ENCODE results near the gene NOL9. TPM values are rescaled to one million over a fixed set of nuclear protein-coding genes. Genes with fewer than 3 reads are reported as not detected.

NOL9 gene
- total RNA-seq, 2 donors from 2014 or later = 33.2 to 58.0 TPM

DNA sequence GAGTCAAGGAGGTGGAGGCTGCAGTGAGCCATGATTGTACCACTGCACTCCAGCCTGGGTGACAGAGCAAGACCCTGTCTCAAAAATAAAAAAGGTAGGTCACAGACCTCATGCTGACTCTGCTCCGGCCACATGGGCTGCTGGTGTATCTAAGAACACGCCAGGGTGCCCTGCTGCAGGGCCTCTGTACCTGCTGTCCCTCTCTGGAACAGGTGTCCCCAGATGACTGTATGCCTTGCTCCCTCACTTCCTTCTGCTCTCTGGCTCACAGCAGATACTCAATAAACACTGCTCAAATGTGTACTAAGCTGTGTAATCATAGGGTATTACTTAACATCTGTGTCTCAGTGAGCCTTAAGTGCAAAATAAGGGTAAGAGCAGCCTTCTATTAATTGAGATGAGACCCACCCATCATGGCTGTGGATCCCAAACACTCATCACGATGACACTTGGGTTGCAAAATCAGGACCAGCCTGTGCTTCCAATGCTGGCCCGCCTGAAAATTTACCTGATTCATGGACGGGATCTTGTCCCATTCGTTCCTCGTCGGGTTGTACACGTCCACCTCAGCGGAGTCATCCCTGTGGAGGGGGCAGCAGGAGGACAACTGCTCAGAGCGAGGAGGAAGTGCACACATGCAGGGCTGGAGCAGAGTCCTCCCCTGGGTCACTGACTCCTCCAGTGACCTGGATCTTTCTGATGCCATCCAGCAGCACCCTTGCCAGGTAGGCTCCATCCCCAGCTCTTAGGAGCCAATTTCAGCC is 40.8 kb upstream of the NOL9 start:
- Mint-ChIP-seq H3K4me3 (no peak overlapping the region), H3K9me3 (no peaks in the 10 kb centered on the region), H3K4me1 (peaks cover 5% of the 10 kb centered on the region), H3K27me3 (no peaks in the 10 kb centered on the region), H3K27ac (peak overlapping the region; percentile 19), H3K36me3 (ENCODE audit: low read depth) (peaks cover 87% of the 10 kb centered on the region)
- ATAC-seq (replicated peaks) = no peak

DNA sequence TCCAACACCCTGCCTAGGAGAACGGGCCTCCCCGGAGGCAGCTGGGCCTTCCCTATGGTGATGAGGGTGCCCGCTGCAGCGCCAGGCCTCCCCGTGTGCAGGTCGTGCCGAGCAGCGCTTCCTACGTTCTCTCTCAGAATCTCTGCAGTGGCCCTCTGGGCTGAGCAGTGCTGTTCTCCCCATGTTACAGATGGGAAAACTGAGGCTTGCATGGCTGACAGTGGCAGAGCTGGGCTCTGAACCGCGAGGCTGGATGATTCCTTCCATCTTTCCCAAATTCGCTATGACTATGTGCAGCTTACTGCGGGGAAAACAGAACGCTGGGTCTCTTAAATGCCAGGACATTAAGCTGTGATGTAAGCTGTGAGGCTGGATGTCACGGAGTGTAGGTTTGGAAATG is 39.5 kb upstream of the NOL9 start:
- Mint-ChIP-seq H3K9me3 (no peaks in the 10 kb centered on the region), H3K4me3 (no peak overlapping the region), H3K27me3 (no peaks in the 10 kb centered on the region), H3K36me3 (ENCODE audit: low read depth) (peaks cover 87% of the 10 kb centered on the region), H3K4me1 (no peaks in the 10 kb centered on the region), H3K27ac (no peak overlapping the region)
- ATAC-seq (replicated peaks) = no peak

GRCh38 chr1:6592865-6593593 is 38.7 kb upstream of the NOL9 start:
- no peak overlapping the region for H3K27ac Mint-ChIP-seq
- no peaks in the 10 kb centered on the region for H3K27me3 Mint-ChIP-seq

GRCh38 chr1:6592441-6592840 is 38.1 kb upstream of the NOL9 start:
- H3K36me3 Mint-ChIP-seq (ENCODE audit: low read depth) = peaks cover 77% of the 10 kb centered on the region
- no peak for ATAC-seq (replicated peaks)
- H3K4me3 Mint-ChIP-seq = no peak overlapping the region
- H3K27me3 Mint-ChIP-seq = no peaks in the 10 kb centered on the region
- H3K27ac Mint-ChIP-seq = no peak overlapping the region
- no peaks in the 10 kb centered on the region for H3K9me3 Mint-ChIP-seq
- H3K4me1 Mint-ChIP-seq = no peaks in the 10 kb centered on the region

More at GRCh38 chr1:6592865-6593593, 38.7 kb upstream of the NOL9 start:
- Mint-ChIP-seq H3K4me3 (no peak overlapping the region), H3K36me3 (ENCODE audit: low read depth) (peaks cover 82% of the 10 kb centered on the region), H3K4me1 (no peaks in the 10 kb centered on the region), H3K9me3 (no peaks in the 10 kb centered on the region)
- no peak for ATAC-seq (replicated peaks)

DNA sequence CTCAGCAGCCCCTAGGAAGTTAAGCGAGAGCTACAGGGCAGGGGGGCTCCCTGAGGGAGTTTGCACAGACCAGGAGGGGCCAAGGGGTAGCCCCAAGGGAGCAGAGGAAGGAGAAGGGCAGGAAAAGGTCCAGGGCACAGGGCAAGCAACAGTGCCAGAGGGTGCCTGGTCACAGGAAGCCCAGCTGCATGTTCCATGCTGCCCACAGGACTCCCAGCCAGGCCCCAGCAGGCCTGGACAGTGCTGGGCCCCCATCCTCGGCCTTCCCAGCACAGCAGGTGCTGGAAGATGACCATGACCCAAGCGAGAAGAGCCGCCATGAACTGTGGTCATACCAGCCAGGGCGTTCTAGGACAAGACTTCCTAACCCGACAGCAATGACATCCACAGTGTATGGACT is 37.3 kb upstream of the NOL9 start:
- H3K4me1 Mint-ChIP-seq = no peaks in the 10 kb centered on the region
- ATAC-seq (replicated peaks) = no peak
- H3K9me3 Mint-ChIP-seq = no peaks in the 10 kb centered on the region
- peaks cover 69% of the 10 kb centered on the region for H3K36me3 Mint-ChIP-seq (ENCODE audit: low read depth)
- no peak overlapping the region for H3K27ac Mint-ChIP-seq
- H3K4me3 Mint-ChIP-seq = no peak overlapping the region
- H3K27me3 Mint-ChIP-seq = no peaks in the 10 kb centered on the region

DNA sequence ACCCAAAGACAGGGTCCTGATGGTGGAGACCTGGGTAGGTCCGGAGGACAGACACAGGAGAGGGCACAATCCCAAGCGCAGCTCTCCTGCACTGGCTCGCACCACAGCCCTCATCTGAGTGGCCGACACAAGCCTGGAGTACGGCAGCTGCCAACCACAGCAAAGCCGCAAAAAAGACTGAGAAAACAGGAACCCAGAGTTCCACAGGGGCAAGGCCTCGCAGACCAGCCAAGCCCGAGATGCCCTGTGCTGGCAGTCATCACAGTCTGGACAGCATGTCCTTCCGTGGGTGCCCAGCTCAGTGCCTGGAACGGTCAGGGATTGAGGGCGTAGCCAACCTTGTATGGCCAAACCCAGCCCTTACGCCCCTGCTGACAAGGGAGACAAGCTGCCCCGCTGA is 36.9 kb upstream of the NOL9 start:
- H3K27me3 Mint-ChIP-seq = no peaks in the 10 kb centered on the region
- H3K36me3 Mint-ChIP-seq (ENCODE audit: low read depth) = peaks cover 64% of the 10 kb centered on the region

GRCh38 chr1:6590046-6590445 is 35.7 kb upstream of the NOL9 start:
- Mint-ChIP-seq H3K27ac (no peak overlapping the region), H3K27me3 (no peaks in the 10 kb centered on the region), H3K4me3 (no peak overlapping the region), H3K9me3 (no peaks in the 10 kb centered on the region), H3K4me1 (no peaks in the 10 kb centered on the region), H3K36me3 (ENCODE audit: low read depth) (peaks cover 53% of the 10 kb centered on the region)
- no peak for ATAC-seq (replicated peaks)

More for the DNA sequence above, 36.9 kb upstream of the NOL9 start:
- no peaks in the 10 kb centered on the region for H3K4me1 Mint-ChIP-seq
- ATAC-seq (replicated peaks) = no peak
- H3K27ac Mint-ChIP-seq = peak overlapping the region; percentile 59
- H3K9me3 Mint-ChIP-seq = no peaks in the 10 kb centered on the region
- no peak overlapping the region for H3K4me3 Mint-ChIP-seq

DNA sequence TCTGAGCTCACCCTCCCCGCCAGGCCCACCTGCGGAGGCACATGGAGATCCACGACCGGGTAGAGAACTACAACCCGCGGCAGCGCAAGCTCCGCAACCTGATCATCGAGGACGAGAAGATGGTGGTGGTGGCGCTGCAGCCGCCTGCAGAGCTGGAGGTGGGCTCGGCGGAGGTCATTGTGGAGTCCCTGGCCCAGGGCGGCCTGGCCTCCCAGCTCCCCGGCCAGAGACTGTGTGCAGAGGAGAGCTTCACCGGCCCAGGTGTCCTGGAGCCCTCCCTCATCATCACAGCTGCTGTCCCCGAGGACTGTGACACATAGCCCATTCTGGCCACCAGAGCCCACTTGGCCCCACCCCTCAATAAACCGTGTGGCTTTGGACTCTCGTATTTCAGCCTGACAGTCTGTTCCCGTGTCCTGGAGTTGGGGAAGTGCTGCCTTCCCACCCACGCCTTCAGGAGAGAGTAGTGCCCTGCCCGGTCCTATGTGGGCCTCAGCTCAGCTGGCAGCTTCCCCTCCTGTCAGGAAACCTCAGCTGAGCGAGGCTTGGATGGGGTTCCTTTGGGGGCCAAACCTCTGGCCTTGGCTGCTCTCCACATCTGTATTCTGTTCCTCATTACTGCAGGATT is 34.7 kb upstream of the NOL9 start:
- no peaks in the 10 kb centered on the region for H3K9me3 Mint-ChIP-seq
- peaks cover 42% of the 10 kb centered on the region for H3K36me3 Mint-ChIP-seq (ENCODE audit: low read depth)
- no peak for ATAC-seq (replicated peaks)
- no peaks in the 10 kb centered on the region for H3K27me3 Mint-ChIP-seq
- H3K4me1 Mint-ChIP-seq = peaks cover 6% of the 10 kb centered on the region
- peak overlapping the region; percentile 12 for H3K27ac Mint-ChIP-seq
- H3K4me3 Mint-ChIP-seq = no peak overlapping the region

DNA sequence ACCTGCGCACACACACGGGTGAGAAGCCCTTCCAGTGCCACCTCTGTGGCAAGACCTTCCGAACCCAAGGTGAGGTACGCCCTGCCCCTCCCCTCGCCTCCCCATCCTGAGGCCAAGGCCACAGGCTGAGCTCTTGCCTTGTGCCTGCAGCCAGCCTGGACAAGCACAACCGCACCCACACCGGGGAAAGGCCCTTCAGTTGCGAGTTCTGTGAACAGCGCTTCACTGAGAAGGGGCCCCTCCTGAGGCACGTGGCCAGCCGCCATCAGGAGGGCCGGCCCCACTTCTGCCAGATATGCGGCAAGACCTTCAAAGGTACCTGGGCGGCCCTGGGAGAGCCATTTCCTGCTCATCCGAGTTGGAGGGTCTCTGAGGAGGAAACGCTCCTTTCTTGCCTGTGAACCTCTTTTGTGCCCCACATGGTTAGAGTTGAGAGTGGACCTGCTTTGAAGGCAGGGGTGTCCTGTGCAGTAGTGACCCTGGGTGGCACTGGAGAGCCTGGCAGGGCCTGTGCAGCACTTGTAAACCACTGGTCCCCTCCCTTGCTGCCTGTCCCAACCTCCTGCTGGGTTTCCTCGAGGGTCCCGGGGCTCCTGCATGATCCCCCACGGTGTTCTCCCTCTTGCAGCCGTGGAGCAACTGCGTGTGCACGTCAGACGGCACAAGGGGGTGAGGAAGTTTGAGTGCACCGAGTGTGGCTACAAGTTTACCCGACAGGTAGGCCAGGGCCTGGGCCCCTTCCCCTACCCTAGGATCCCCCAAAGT is 34.0 kb upstream of the NOL9 start:
- no peaks in the 10 kb centered on the region for H3K27me3 Mint-ChIP-seq
- no peak for ATAC-seq (replicated peaks)
- H3K27ac Mint-ChIP-seq = no peak overlapping the region
- H3K36me3 Mint-ChIP-seq (ENCODE audit: low read depth) = peaks cover 35% of the 10 kb centered on the region
- no peak overlapping the region for H3K4me3 Mint-ChIP-seq
- no peaks in the 10 kb centered on the region for H3K9me3 Mint-ChIP-seq
- H3K4me1 Mint-ChIP-seq = peaks cover 6% of the 10 kb centered on the region

- Mint-ChIP-seq H3K27ac (no peak overlapping the region), H3K9me3 (no peaks in the 10 kb centered on the region), H3K27me3 (no peaks in the 10 kb centered on the region), H3K4me3 (no peak overlapping the region), H3K4me1 (peaks cover 8% of the 10 kb centered on the region), H3K36me3 (ENCODE audit: low read depth) (peaks cover 27% of the 10 kb centered on the region)
- no peak for ATAC-seq (replicated peaks)
Observed at GRCh38 chr1:6587261-6588005, 33.1 kb upstream of the NOL9 start.

DNA sequence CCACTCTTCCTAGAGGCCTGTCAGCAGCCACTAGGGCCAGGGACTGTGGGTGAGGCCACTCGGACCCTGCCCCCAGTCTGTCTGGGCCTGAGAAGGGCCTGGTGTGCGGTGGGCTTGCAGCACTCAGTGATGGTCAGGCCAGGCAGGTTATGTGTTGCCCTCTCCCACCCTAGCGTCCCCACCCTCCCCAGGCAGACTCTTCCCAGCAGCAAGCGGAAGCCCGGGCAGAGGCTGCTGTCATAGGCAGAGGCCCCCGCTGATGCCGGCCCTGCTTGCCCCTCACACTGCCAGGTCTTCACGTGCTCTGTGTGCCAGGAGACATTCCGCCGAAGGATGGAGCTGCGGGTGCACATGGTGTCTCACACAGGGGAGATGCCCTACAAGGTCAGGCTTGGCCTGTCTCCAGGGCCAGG is 32.1 kb upstream of the NOL9 start:
- Mint-ChIP-seq H3K36me3 (ENCODE audit: low read depth) (peaks cover 27% of the 10 kb centered on the region), H3K27me3 (no peaks in the 10 kb centered on the region), H3K27ac (no peak overlapping the region), H3K9me3 (no peaks in the 10 kb centered on the region), H3K4me1 (peaks cover 14% of the 10 kb centered on the region), H3K4me3 (no peak overlapping the region)
- ATAC-seq (replicated peaks) = no peak

DNA sequence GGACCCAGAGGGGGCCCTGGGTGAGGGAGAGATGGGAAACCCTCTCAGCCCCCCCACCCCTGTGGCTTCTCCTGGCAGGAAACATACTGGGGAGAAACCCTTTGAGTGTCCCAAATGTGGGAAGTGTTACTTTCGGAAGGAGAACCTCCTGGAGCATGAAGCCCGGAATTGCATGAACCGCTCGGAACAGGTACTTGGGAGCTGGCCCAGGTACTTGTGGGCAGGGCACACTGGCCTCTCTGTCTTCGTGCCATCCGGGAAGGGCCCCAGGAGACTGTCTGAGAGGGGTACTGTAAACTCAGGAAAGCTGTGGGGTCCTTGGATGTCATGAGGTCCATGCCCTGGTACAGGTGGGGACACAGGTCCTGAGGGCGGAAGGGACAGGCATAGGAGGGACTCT is 31.5 kb upstream of the NOL9 start:
- no peak overlapping the region for H3K4me3 Mint-ChIP-seq
- H3K9me3 Mint-ChIP-seq = no peaks in the 10 kb centered on the region
- peaks cover 24% of the 10 kb centered on the region for H3K36me3 Mint-ChIP-seq (ENCODE audit: low read depth)
- peaks cover 14% of the 10 kb centered on the region for H3K4me1 Mint-ChIP-seq
- no peaks in the 10 kb centered on the region for H3K27me3 Mint-ChIP-seq
- H3K27ac Mint-ChIP-seq = no peak overlapping the region
- ATAC-seq (replicated peaks) = no peak

DNA sequence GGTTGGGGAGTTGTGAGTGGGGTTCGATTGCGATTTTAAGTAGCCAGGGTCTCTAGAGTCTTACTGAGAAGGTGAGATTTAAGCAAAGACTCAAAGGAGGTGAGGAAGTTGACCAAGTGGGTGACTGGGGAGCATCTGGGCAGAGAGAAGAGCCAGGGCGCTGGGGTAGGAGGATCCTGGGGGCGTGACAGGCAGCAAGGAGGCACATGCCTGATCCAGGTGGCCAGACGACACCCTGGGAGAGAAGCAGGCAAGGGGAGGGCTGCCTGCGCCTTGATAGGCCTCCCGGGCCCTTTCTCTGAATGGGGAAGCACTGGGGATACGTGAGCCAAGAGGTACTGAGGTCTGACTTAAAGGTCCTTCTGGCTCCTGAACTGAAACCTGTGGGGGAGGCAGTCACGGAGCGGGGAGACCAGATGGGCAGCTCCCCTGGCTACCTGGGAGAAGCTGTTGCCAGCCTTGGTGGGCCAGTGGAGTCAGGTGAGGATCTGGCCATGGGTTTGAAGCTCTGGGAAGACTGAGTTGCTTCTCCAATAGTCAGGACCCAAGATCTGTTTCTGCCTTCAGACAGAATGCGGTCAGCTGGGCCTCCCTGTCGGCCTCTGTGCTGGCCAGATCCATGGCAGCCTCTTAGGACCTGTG is 30.9 kb upstream of the NOL9 start:
- Mint-ChIP-seq H3K4me3 (no peak overlapping the region), H3K4me1 (peaks cover 14% of the 10 kb centered on the region), H3K27ac (peak overlapping the region; percentile 58), H3K27me3 (no peaks in the 10 kb centered on the region), H3K9me3 (no peaks in the 10 kb centered on the region), H3K36me3 (ENCODE audit: low read depth) (peaks cover 18% of the 10 kb centered on the region)
- no peak for ATAC-seq (replicated peaks)

Data from activated T-helper 17 cell treated with anti-CD3 and anti-CD28 coated beads, Interleukin-2, amount 50 U/mL, for 72 hours (primary cell).